Nephron progenitor cell (in vitro differentiated cells): ENCODE data around the gene HTR1A.

Source experiments
- DNase-seq: peaks from one replicate; pipeline ENCODE4 v3.0.0; 2021
- H3K27ac Mint-ChIP-seq: 2 replicates; pipeline ENCODE4 v1.8.0; 2021; ENCODE audit warnings: mild to moderate bottlenecking, moderate library complexity, mixed read lengths
- H3K27me3 Mint-ChIP-seq: 2 replicates; pipeline ENCODE4 v1.8.0; 2021; ENCODE audit warnings: mild to moderate bottlenecking, low read depth, mixed read lengths; ENCODE audit not compliant: poor library complexity
- H3K36me3 Mint-ChIP-seq: 2 replicates; pipeline ENCODE4 v1.8.0; 2021; ENCODE audit warnings: low read depth, mixed read lengths
- H3K4me1 Mint-ChIP-seq: 2 replicates; pipeline ENCODE4 v1.8.0; 2021; ENCODE audit warnings: mixed read lengths
- H3K4me3 Mint-ChIP-seq: 2 replicates; pipeline ENCODE4 v1.8.0; 2021; ENCODE audit warnings: mild to moderate bottlenecking, moderate library complexity, mixed read lengths
- H3K9me3 Mint-ChIP-seq: 2 replicates; pipeline ENCODE4 v1.8.0; 2021; ENCODE audit warnings: mild to moderate bottlenecking, moderate library complexity, mixed read lengths
- CTCF ChIP-seq: fragments of 200-600 bp; sonication (generic); IDR thresholded peaks from 2 replicates; pipeline ENCODE4 v1.5.0; 2021; ENCODE audit warnings: antibody characterized with exemption

HTR1A gene

DNA sequence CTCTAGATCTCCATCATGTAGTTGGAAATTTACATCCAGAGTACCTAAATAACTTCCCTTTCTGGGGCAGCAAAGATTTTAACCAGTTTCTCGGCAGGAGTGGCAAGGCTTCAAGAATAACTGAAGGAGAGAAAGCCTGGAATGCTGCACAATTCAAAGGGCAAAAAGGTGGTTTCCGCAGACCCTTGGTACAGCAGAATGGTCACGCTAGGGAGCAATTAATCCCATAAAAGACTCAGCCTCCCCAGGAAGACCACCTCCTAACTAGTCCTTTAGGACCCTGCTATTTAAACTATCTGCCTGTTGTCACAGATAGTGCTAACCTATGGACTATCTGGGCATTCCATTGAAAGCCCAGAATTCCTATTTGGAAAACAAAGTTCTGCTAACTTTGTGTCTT lies 3.6 kb downstream of the HTR1A start:
- Mint-ChIP-seq H3K36me3 (no peaks in the 10 kb centered on the region), H3K9me3 (peaks cover 3% of the 10 kb centered on the region), H3K4me3 (peak overlapping the region; percentile 66), H3K27ac (no peak overlapping the region), H3K27me3 (peaks cover 74% of the 10 kb centered on the region), H3K4me1 (peaks cover 25% of the 10 kb centered on the region)
- TF ChIP-seq CTCF: no peak
- DNase-seq: no peak

DNA sequence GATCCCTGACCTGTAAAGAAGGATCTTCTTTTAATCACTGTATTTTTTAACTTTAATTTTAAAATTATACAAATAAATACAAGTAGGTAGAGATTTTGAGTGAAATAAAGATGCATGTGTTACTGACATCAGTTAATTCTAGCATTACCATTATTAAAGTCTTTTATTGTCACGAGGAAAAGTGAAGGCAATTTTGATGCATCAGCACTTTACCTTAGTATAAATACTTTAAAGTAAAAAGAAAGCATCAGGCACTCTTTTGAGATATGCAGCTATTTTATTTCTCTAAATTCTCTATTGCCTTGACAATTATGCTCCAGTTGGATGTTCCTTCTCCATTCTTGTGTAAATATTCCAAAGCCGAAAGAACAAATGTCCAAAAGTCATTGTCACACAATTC lies 4.6 kb downstream of the HTR1A start:
- Mint-ChIP-seq H3K27ac (no peak overlapping the region), H3K36me3 (no peaks in the 10 kb centered on the region), H3K9me3 (peaks cover 3% of the 10 kb centered on the region), H3K4me1 (peaks cover 25% of the 10 kb centered on the region), H3K27me3 (peaks cover 72% of the 10 kb centered on the region), H3K4me3 (no peak overlapping the region)
- no peak for DNase-seq
- TF ChIP-seq CTCF: no peak

DNA sequence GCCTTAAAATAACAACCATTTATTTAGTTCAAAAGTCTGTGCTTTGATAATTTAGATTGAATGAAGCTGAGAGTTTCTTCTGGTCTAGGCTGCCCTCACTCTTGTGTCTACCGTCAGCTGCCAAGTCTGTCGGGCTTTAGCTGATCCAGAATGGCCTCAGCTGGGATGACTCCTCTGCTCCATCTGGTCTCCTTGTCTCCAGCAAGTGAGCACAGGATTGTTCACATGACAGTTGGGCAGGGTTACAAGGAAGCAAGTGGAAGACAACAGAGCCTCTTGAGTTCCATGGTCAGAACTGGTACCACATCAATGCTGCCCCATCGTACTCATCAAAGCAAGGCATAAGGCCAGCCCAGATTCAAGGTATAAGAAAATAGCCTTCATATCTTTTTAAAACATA lies 9.0 kb downstream of the HTR1A start:
- no peaks in the 10 kb centered on the region for H3K9me3 Mint-ChIP-seq
- no peaks in the 10 kb centered on the region for H3K4me1 Mint-ChIP-seq
- DNase-seq: no peak
- no peak for TF ChIP-seq CTCF
- H3K27me3 Mint-ChIP-seq: peaks cover 28% of the 10 kb centered on the region
- H3K4me3 Mint-ChIP-seq: no peak overlapping the region
- no peak overlapping the region for H3K27ac Mint-ChIP-seq
- no peaks in the 10 kb centered on the region for H3K36me3 Mint-ChIP-seq

DNA sequence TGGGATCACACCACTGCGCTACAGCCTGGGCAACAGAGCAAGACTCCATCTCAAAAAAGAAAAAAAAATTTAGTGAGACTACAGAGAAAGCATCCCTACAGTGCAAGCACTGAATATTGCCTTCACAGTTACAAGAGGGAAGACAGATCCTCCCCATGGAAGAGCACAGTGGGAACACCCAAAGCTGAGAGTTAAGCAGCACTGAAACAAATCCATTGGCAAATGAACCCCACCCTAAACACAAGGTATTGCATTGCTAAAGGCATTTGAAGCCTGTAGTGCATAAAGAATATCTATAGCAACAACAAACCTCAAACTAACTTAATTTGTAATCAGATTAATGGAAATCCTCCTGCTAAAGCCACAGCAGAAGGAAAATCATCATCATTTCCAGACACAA lies 27.1 kb downstream of the HTR1A start:
- no peaks in the 10 kb centered on the region for H3K4me1 Mint-ChIP-seq
- H3K36me3 Mint-ChIP-seq: no peaks in the 10 kb centered on the region
- no peak for TF ChIP-seq CTCF
- no peaks in the 10 kb centered on the region for H3K27me3 Mint-ChIP-seq
- H3K4me3 Mint-ChIP-seq: no peak overlapping the region
- no peak overlapping the region for H3K27ac Mint-ChIP-seq
- peaks cover 6% of the 10 kb centered on the region for H3K9me3 Mint-ChIP-seq
- no peak for DNase-seq

DNA sequence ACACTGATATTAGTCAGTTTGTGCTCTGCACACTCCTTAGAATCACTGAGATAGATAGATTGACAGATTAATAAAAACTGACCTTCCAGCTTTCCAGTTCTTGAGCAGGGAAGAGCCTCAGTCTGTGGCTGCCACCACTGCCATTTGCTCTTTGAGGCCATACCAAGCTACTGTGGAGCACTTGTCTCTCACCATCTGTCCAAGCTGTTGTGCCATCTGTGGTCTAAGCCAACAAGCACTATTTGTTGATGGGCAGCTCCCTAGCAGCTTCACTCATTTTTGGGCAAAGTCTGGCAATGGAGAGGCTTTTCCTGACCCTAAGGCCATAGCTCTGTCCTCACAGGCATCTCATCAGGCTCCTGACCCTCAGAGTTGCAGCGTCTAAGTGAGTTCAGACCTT lies 30.4 kb downstream of the HTR1A start:
- Mint-ChIP-seq H3K27ac (no peak overlapping the region), H3K4me1 (no peaks in the 10 kb centered on the region), H3K27me3 (no peaks in the 10 kb centered on the region), H3K36me3 (no peaks in the 10 kb centered on the region), H3K4me3 (no peak overlapping the region), H3K9me3 (no peaks in the 10 kb centered on the region)
- TF ChIP-seq CTCF: no peak
- DNase-seq: no peak

- H3K4me1 Mint-ChIP-seq: no peaks in the 10 kb centered on the region
- no peaks in the 10 kb centered on the region for H3K9me3 Mint-ChIP-seq
- TF ChIP-seq CTCF: no peak
- H3K27me3 Mint-ChIP-seq: no peaks in the 10 kb centered on the region
- H3K4me3 Mint-ChIP-seq: no peak overlapping the region
- DNase-seq: no peak
- no peak overlapping the region for H3K27ac Mint-ChIP-seq
- no peaks in the 10 kb centered on the region for H3K36me3 Mint-ChIP-seq
Observed at GRCh38 chr5:63928451-63928850, 33.8 kb downstream of the HTR1A start.
